HG03060 (cell line): Measurements from ENCODE around the gene COL23A1.

ENCODE experiments used
- ATAC-seq: cut with Tn5 transposase; IDR thresholded peaks from one replicate; pipeline ENCODE4 v1.9.1; 2021; ENCODE audit warnings: low read depth, moderate number of reproducible peaks; ENCODE audit not compliant: unreplicated experiment

Gene COL23A1

GRCh38 chr5:178335302-178336030, 254.7 kb downstream of the COL23A1 start:
- no peak for ATAC-seq

GRCh38 chr5:178334861-178335260, 255.3 kb downstream of the COL23A1 start:
- ATAC-seq = no peak

GRCh38 chr5:178333821-178334481, 256.2 kb downstream of the COL23A1 start:
- ATAC-seq = no peak

- ATAC-seq = no peak
Measured at GRCh38 chr5:178332210-178332641, 258.0 kb downstream of the COL23A1 start.

- no peak for ATAC-seq
Measured at GRCh38 chr5:178331491-178331996, 258.6 kb downstream of the COL23A1 start.

GRCh38 chr5:178330791-178331404, 259.3 kb downstream of the COL23A1 start:
- no peak for ATAC-seq

- ATAC-seq = no peak
Measured at GRCh38 chr5:178328826-178329730, 261.1 kb downstream of the COL23A1 start.

- ATAC-seq = no peak
Measured at GRCh38 chr5:178327931-178328711, 262.1 kb downstream of the COL23A1 start.

GRCh38 chr5:178327446-178327845, 262.7 kb downstream of the COL23A1 start:
- ATAC-seq = no peak

GRCh38 chr5:178326374-178326715, 263.8 kb downstream of the COL23A1 start:
- no peak for ATAC-seq

GRCh38 chr5:178325679-178326373, 264.4 kb downstream of the COL23A1 start:
- ATAC-seq = no peak

GRCh38 chr5:178325311-178325678, 264.9 kb downstream of the COL23A1 start:
- no peak for ATAC-seq

- ATAC-seq = peak; percentile 64
Measured at GRCh38 chr5:178324481-178325310, 265.5 kb downstream of the COL23A1 start.

GRCh38 chr5:178323961-178324360, 266.2 kb downstream of the COL23A1 start:
- peak; percentile 24 for ATAC-seq

- ATAC-seq = no peak
Measured at GRCh38 chr5:178323541-178323865, 266.7 kb downstream of the COL23A1 start.

GRCh38 chr5:178322736-178323540, 267.3 kb downstream of the COL23A1 start:
- no peak for ATAC-seq

- no peak for ATAC-seq
Measured at GRCh38 chr5:178320281-178320855, 269.8 kb downstream of the COL23A1 start.
